H1 (cell line): Measurements from ENCODE around the gene ITM2B.

ENCODE experiments used
- CHD2 ChIP-seq: IDR thresholded peaks from 2 replicates; pipeline ENCODE4 v1.6.1; 2012; ENCODE audit warnings: low read length, improper control_type of control experiment
- CTCF ChIP-seq, 3 experiments: IDR thresholded peaks; 1 replicate in 2 of 3; 2 replicates in 1 of 3; pipeline versions ENCODE4 v1.5.1 to v1.6.1; 2011; ENCODE audit warnings: low read length in 3 of 3, mild to moderate bottlenecking in 3 of 3, inconsistent platforms in 2 of 3, low read depth in 1 of 3, moderate library complexity in 1 of 3; ENCODE audit not compliant: insufficient read depth in 1 of 3; ENCODE audit errors: control extremely low read depth in 1 of 3
- EP300 ChIP-seq, 2 experiments: IDR thresholded peaks; 1 replicate in 1 of 2; 2 replicates in 1 of 2; pipeline ENCODE4 v1.6.1; 2011 to 2012; ENCODE audit warnings: low read depth in 2 of 2, low read length in 2 of 2, mild to moderate bottlenecking in 2 of 2, borderline replicate concordance in 1 of 2, inconsistent platforms in 1 of 2, moderate library complexity in 1 of 2
- JUND ChIP-seq: IDR thresholded peaks from 2 replicates; pipeline ENCODE4 v1.6.1; 2011; ENCODE audit warnings: mild to moderate bottlenecking, improper control_type of control experiment, low read length
- MAFK ChIP-seq: IDR thresholded peaks from 2 replicates; pipeline ENCODE4 v1.6.1; 2012; ENCODE audit warnings: low read depth, mild to moderate bottlenecking, improper control_type of control experiment, low read length
- POLR2A ChIP-seq, 2 experiments: IDR thresholded peaks; 1 replicate in 1 of 2; 2 replicates in 1 of 2; pipeline ENCODE4 v1.6.1; 2011; ENCODE audit warnings: low read depth in 2 of 2, low read length in 2 of 2, mild to moderate bottlenecking in 2 of 2; ENCODE audit errors: control extremely low read depth in 1 of 2
- POLR2AphosphoS5 ChIP-seq: IDR thresholded peaks from 2 replicates; pipeline ENCODE4 v1.6.1; 2011; ENCODE audit warnings: low read depth, low read length
- RBBP5 ChIP-seq: IDR thresholded peaks from 2 replicates; pipeline ENCODE4 v1.7.1; 2012; ENCODE audit warnings: low read depth, mild to moderate bottlenecking, inconsistent platforms, low read length, moderate library complexity, borderline replicate concordance
- TAF1 ChIP-seq: IDR thresholded peaks from 2 replicates; pipeline ENCODE4 v1.6.1; 2011; ENCODE audit warnings: mild to moderate bottlenecking, low read depth, low read length
- YY1 ChIP-seq: IDR thresholded peaks from 2 replicates; pipeline ENCODE4 v1.6.1; 2011; ENCODE audit warnings: low read depth, mild to moderate bottlenecking, low read length

GRCh38 chr13:48318377-48318811 is 85.4 kb downstream of the ITM2B start:
- TF ChIP-seq EP300 (IDR thresholded peaks at IDR 0.05; ENCODE audit: borderline replicate concordance in 1 of 2, low read depth in 2 of 2, low read length in 2 of 2) (no peak), POLR2A (IDR thresholded peaks at IDR 0.05; ENCODE audit: control extremely low read depth in 1 of 2, low read depth in 2 of 2, low read length in 2 of 2) (no peak), JUND (no peak), CHD2 (no peak), RBBP5 (no peak), TAF1 (no peak), MAFK (no peak), CTCF (IDR thresholded peaks at IDR 0.05; ENCODE audit: control extremely low read depth in 1 of 3, insufficient read depth in 1 of 3, low read depth in 1 of 3, low read length in 3 of 3) (no peak), YY1 (no peak), POLR2AphosphoS5 (no peak)
